ENCODE measurements around the gene GLO1. TPM values are rescaled to one million over a fixed set of nuclear protein-coding genes. Genes with fewer than 3 reads are reported as not detected.

Gene GLO1
- total RNA-seq, 1 donor = 150 TPM

- DNase-seq (ENCODE audit: low read depth) = no peak
- no peak for TF ChIP-seq CTCF (IDR thresholded peaks at IDR 0.05; ENCODE audit: insufficient read depth, low read length)
- H3K4me3 ChIP-seq (ENCODE audit: low read depth, low read length) = no peak overlapping the region
Observed at GRCh38 chr6:38654263-38654662, 48.7 kb downstream of the GLO1 start.

- DNase-seq (ENCODE audit: low read depth) = no peak
- no peak overlapping the region for H3K4me3 ChIP-seq (ENCODE audit: low read depth, low read length)
- TF ChIP-seq CTCF (IDR thresholded peaks at IDR 0.05; ENCODE audit: insufficient read depth, low read length) = no peak
Observed at GRCh38 chr6:38651121-38651784, 51.7 kb downstream of the GLO1 start.

GRCh38 chr6:38650207-38650752, 52.7 kb downstream of the GLO1 start:
- TF ChIP-seq CTCF (IDR thresholded peaks at IDR 0.05; ENCODE audit: insufficient read depth, low read length) = no peak
- DNase-seq (ENCODE audit: low read depth) = no peak
- no peak overlapping the region for H3K4me3 ChIP-seq (ENCODE audit: low read depth, low read length)

- no peak for TF ChIP-seq CTCF (IDR thresholded peaks at IDR 0.05; ENCODE audit: insufficient read depth, low read length)
- H3K4me3 ChIP-seq (ENCODE audit: low read depth, low read length) = no peak overlapping the region
- DNase-seq (ENCODE audit: low read depth) = no peak
Observed at GRCh38 chr6:38649744-38650143, 53.2 kb downstream of the GLO1 start.

- TF ChIP-seq CTCF (IDR thresholded peaks at IDR 0.05; ENCODE audit: insufficient read depth, low read length) = no peak
- no peak for DNase-seq (ENCODE audit: low read depth)
- H3K4me3 ChIP-seq (ENCODE audit: low read depth, low read length) = no peak overlapping the region
Observed at GRCh38 chr6:38648629-38649028, 54.3 kb downstream of the GLO1 start.

- no peak for DNase-seq (ENCODE audit: low read depth)
- no peak overlapping the region for H3K4me3 ChIP-seq (ENCODE audit: low read depth, low read length)
- no peak for TF ChIP-seq CTCF (IDR thresholded peaks at IDR 0.05; ENCODE audit: insufficient read depth, low read length)
Observed at GRCh38 chr6:38646166-38646878, 56.6 kb downstream of the GLO1 start.
